Ascending aorta (tissue), 2 donors: Measurements from ENCODE around the gene TXNL4B. TPM values are rescaled to one million over a fixed set of nuclear protein-coding genes. Genes with fewer than 3 reads are reported as not detected.
"Not testable (repeated sequence)": the region's sequence is repeated elsewhere in the genome, so short reads cannot be mapped to it uniquely, and the experiment has no call there.

Experiments used
- DNase-seq, 2 donors: peaks; one replicate each; pipeline ENCODE4 v3.0.0-alpha.2; 2019; ENCODE audit warnings: low spot score in 2 of 2
- H3K27ac ChIP-seq, 2 donors: fragments of 200-600 bp; sonication (generic); one replicate each; pipeline ENCODE4 v1.5.1; 2016 to 2017; ENCODE audit warnings: mild to moderate bottlenecking in 1 of 2
- H3K27me3 ChIP-seq: fragments of 200-600 bp; sonication (generic); one replicate; pipeline ENCODE4 v1.5.1; 2017
- H3K36me3 ChIP-seq, 2 donors: fragments of 200-600 bp; sonication (generic); one replicate each; pipeline ENCODE4 v1.5.1; 2016
- H3K4me1 ChIP-seq, 2 donors: fragments of 200-600 bp; sonication (generic); one replicate each; pipeline ENCODE4 v1.5.1; 2016 to 2017; ENCODE audit warnings: mild to moderate bottlenecking in 1 of 2
- H3K4me3 ChIP-seq, 2 donors: fragments of 200-600 bp; sonication (generic); one replicate each; pipeline ENCODE4 v1.5.1; 2016 to 2017; ENCODE audit warnings: mild to moderate bottlenecking in 1 of 2
- H3K9me3 ChIP-seq, 2 donors: fragments of 200-600 bp; sonication (generic); one replicate each; pipeline ENCODE4 v1.5.1; 2016
- CTCF ChIP-seq, 3 experiments: fragments of 200-600 bp in 2 of 3; fragments of 450-650 bp in 1 of 3; sonication (generic) in 2 of 3; IDR thresholded peaks; one replicate each; pipeline ENCODE4 v1.5.1; 2016 to 2019; ENCODE audit warnings: antibody characterized with exemption in 3 of 3, mild to moderate bottlenecking in 1 of 3, moderate library complexity in 1 of 3
- intact Hi-C: fragments of 100-400 bp; cut with DNase I; formaldehyde crosslinking; loops from one replicate; pipeline ENCODE4 v1.15.1; 2023
- total RNA-seq: library from RNA; depleted of rRNA; stranded (reverse); fragments of >200 nt; gene quantifications from one replicate; pipeline ENCODE4 v1.1.0, GENCODE V29; 2016

The TXNL4B gene
- total RNA-seq, 1 donor from 2014 or later, result 2.4 TPM

GRCh38 chr16:72066747-72067146 is 26.7 kb downstream of the TXNL4B start:
- Histone ChIP-seq H3K4me3 (no peak overlapping the region), H3K27ac (no peak overlapping the region), H3K36me3 (no peaks in the 10 kb centered on the region), H3K9me3 (no peaks in the 10 kb centered on the region), H3K27me3 (no peaks in the 10 kb centered on the region), H3K4me1 (no peaks in the 10 kb centered on the region)
- intact Hi-C loops, result loop anchor here (2.0 kb wide), 1 partner anchor 32 kb away; no protein-coding TSS in a partner anchor
- DNase-seq, result no peak
- peak in 2 of 3 experiments; percentile 34 to 52 for TF ChIP-seq CTCF (IDR thresholded peaks at IDR 0.05)

GRCh38 chr16:72064361-72064894 is 29.0 kb downstream of the TXNL4B start:
- Histone ChIP-seq H3K27ac (no peak overlapping the region), H3K9me3 (no peaks in the 10 kb centered on the region), H3K4me1 (no peaks in the 10 kb centered on the region), H3K36me3 (no peaks in the 10 kb centered on the region), H3K27me3 (no peaks in the 10 kb centered on the region), H3K4me3 (no peak overlapping the region)
- intact Hi-C loops, result no loop called here
- DNase-seq, result no peak
- TF ChIP-seq CTCF (IDR thresholded peaks at IDR 0.05), result no peak

- intact Hi-C loops, result no loop called here
- no peaks in the 10 kb centered on the region for H3K9me3 ChIP-seq
- no peak for TF ChIP-seq CTCF (IDR thresholded peaks at IDR 0.05)
- no peaks in the 10 kb centered on the region for H3K27me3 ChIP-seq
- H3K4me3 ChIP-seq, result no peak overlapping the region
- H3K4me1 ChIP-seq, result no peaks in the 10 kb centered on the region
- DNase-seq, result no peak
- H3K27ac ChIP-seq, result no peak overlapping the region
- H3K36me3 ChIP-seq, result no peaks in the 10 kb centered on the region
These were observed 31.9 kb downstream of the TXNL4B start for GRCh38 chr16:72061564-72061963.

- Histone ChIP-seq H3K9me3 (no peaks in the 10 kb centered on the region), H3K4me3 (no peak overlapping the region), H3K27me3 (no peaks in the 10 kb centered on the region), H3K4me1 (no peaks in the 10 kb centered on the region), H3K36me3 (no peaks in the 10 kb centered on the region), H3K27ac (no peak overlapping the region)
- DNase-seq, result no peak
- no peak for TF ChIP-seq CTCF (IDR thresholded peaks at IDR 0.05)
- intact Hi-C loops, result no loop called here
These were observed 33.0 kb downstream of the TXNL4B start for GRCh38 chr16:72060405-72060804.

GRCh38 chr16:72059060-72059459 is 34.4 kb downstream of the TXNL4B start:
- DNase-seq, H3K27ac ChIP-seq, H3K4me1 ChIP-seq, H3K27me3 ChIP-seq, H3K36me3 ChIP-seq, intact Hi-C loops, H3K9me3 ChIP-seq, H3K4me3 ChIP-seq: not testable (repeated sequence)

GRCh38 chr16:72057313-72057712 is 36.1 kb downstream of the TXNL4B start:
- H3K27me3 ChIP-seq, H3K27ac ChIP-seq, intact Hi-C loops, H3K4me3 ChIP-seq, H3K9me3 ChIP-seq, H3K36me3 ChIP-seq, H3K4me1 ChIP-seq, DNase-seq: not testable (repeated sequence)

GRCh38 chr16:72055911-72056310 is 37.5 kb downstream of the TXNL4B start:
- no peaks in the 10 kb centered on the region for H3K36me3 ChIP-seq
- DNase-seq, result no peak
- H3K4me1 ChIP-seq, result no peaks in the 10 kb centered on the region
- no peak overlapping the region for H3K27ac ChIP-seq
- no peaks in the 10 kb centered on the region for H3K9me3 ChIP-seq
- no peaks in the 10 kb centered on the region for H3K27me3 ChIP-seq
- intact Hi-C loops, result no loop called here
- no peak for TF ChIP-seq CTCF (IDR thresholded peaks at IDR 0.05)
- H3K4me3 ChIP-seq, result no peak overlapping the region

GRCh38 chr16:72054254-72054847 is 39.1 kb downstream of the TXNL4B start, which contains the start of gene HP:
HP (plus strand) TSS chr16:72054505; CDS start chr16:72054653, 148 bp downstream.
- not testable (repeated sequence) for DNase-seq, H3K27me3 ChIP-seq

More at GRCh38 chr16:72054254-72054847, 39.1 kb downstream of the TXNL4B start, which contains the start of gene HP:
- H3K27ac ChIP-seq, intact Hi-C loops, H3K9me3 ChIP-seq, H3K4me3 ChIP-seq, H3K4me1 ChIP-seq, H3K36me3 ChIP-seq: not testable (repeated sequence)
